Retinal pigment epithelial cell (primary cell): ENCODE data around the gene SLC17A9.
A peak's percentile ranks its signal among the peaks of the same experiment; 100 is the strongest.
"Not testable (repeated sequence)": the region's sequence is repeated elsewhere in the genome, so short reads cannot be mapped to it uniquely, and the experiment has no call there.

Source experiments
- DNase-seq: peaks from one replicate; pipeline ENCODE4 v3.0.0-alpha.2; 2010; ENCODE audit warnings: low read depth
- H3K4me3 ChIP-seq: 2 replicates; pipeline ENCODE4 v1.5.1; 2011; ENCODE audit warnings: mild to moderate bottlenecking, low read length, control low read depth, moderate library complexity
- CTCF ChIP-seq: conservative IDR thresholded peaks from 2 replicates; pipeline ENCODE4 v1.5.1; 2011; ENCODE audit warnings: low read depth, low read length, control low read depth, inconsistent platforms

Gene SLC17A9

GRCh38 chr20:62921119-62921687, 31.3 kb upstream of the SLC17A9 start:
- peak; percentile 74 for TF ChIP-seq CTCF
- H3K4me3 ChIP-seq, result no peak overlapping the region
- DNase-seq, result no peak

- TF ChIP-seq CTCF, result no peak
- DNase-seq, result no peak
- no peak overlapping the region for H3K4me3 ChIP-seq
These were observed 30.0 kb upstream of the SLC17A9 start for GRCh38 chr20:62922451-62922921.

- H3K4me3 ChIP-seq, DNase-seq: not testable (repeated sequence)
These were observed 29.3 kb upstream of the SLC17A9 start for GRCh38 chr20:62923059-62923668.

GRCh38 chr20:62923669-62924441, 28.7 kb upstream of the SLC17A9 start:
- no peak for TF ChIP-seq CTCF
- peak overlapping the region; percentile 88 for H3K4me3 ChIP-seq
- DNase-seq, result no peak

GRCh38 chr20:62924442-62925075, 27.9 kb upstream of the SLC17A9 start:
- no peak for TF ChIP-seq CTCF
- DNase-seq, result no peak
- H3K4me3 ChIP-seq, result peak overlapping the region; percentile 88

GRCh38 chr20:62925076-62925419, 27.5 kb upstream of the SLC17A9 start:
- DNase-seq, result no peak
- TF ChIP-seq CTCF, result no peak
- peak overlapping the region; percentile 88 for H3K4me3 ChIP-seq

- H3K4me3 ChIP-seq, result peak overlapping the region; percentile 88
- TF ChIP-seq CTCF, result no peak
- no peak for DNase-seq
These were observed 26.9 kb upstream of the SLC17A9 start for GRCh38 chr20:62925420-62926228.
